IPS-NIHi7 (cell line): ENCODE data around the gene ZNF473.
"Not testable (repeated sequence)": the region's sequence is repeated elsewhere in the genome, so short reads cannot be mapped to it uniquely, and the experiment has no call there.

Source experiments
- DNase-seq: peaks from one replicate; pipeline ENCODE4 v3.0.0; 2012; ENCODE audit warnings: mixed read lengths; ENCODE audit errors: extremely low spot score

The ZNF473 gene

DNA sequence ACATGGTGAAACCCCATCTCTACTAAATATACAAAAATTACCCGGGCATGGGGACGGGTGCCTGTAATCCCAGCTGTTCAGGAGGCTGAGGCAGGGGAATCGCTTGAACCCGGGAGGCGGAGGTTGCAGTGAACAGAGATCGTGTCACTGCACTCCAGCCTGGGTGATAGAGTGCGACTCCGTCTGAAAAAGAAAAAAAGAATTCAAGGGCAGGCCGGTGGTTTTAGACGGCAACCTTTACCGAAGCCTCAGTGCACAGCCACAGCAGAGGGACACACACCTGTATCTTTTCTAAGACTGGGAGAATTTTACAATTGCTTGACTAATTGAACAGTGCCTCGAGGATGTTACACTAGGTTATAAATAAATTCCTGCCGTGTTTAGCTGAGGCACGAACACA, 73.9 kb downstream of the ZNF473 start:
- DNase-seq: not testable (repeated sequence)

DNA sequence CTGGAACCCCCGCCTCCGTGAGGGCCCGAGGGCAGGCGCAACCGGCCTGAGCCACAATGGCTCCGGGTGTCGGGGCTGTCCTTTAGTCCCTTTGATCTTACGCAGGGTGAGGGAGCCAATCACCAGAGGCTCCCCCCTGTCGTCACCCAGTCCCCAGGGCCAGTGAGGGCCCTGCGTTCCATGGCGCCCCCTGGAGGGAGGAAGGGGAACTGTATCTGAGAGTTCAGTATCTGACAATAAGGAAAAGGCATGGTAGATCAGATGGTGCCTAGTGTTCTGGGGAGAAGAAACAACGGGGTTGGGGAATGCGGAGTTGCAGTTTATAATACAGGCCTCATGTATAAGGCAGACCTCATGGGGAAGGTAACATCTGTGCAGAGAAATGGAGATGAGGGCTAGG, 75.1 kb downstream of the ZNF473 start:
- DNase-seq: not testable (repeated sequence)
